ENCODE results near the gene CNBP.

DNA sequence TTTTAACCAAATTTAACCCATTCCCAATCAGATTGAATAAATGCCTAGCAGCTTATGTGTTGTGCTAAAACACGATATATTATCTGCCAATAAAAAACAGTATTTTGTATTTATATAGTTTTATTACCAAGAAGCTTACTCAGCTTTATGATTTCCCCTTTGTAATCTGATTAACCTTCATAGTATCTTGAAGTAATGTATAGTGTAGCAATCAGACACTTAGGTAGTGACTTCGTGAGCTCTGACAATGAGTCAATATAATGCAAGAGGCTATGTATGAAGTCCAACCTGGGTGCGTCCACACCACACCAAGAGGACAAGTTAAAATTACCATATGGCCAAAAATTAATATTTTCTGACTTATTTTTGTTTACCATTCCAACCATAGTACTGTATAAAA is 2.1 kb upstream of the CNBP start:
- TF ChIP-seq, protein P1, sequence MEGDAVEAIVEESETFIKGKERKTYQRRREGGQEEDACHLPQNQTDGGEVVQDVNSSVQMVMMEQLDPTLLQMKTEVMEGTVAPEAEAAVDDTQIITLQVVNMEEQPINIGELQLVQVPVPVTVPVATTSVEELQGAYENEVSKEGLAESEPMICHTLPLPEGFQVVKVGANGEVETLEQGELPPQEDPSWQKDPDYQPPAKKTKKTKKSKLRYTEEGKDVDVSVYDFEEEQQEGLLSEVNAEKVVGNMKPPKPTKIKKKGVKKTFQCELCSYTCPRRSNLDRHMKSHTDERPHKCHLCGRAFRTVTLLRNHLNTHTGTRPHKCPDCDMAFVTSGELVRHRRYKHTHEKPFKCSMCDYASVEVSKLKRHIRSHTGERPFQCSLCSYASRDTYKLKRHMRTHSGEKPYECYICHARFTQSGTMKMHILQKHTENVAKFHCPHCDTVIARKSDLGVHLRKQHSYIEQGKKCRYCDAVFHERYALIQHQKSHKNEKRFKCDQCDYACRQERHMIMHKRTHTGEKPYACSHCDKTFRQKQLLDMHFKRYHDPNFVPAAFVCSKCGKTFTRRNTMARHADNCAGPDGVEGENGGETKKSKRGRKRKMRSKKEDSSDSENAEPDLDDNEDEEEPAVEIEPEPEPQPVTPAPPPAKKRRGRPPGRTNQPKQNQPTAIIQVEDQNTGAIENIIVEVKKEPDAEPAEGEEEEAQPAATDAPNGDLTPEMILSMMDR (conservative IDR thresholded peaks at IDR 0.05; ENCODE audit: low read depth in 2 of 2), result no peak
- TF ChIP-seq, protein P2, sequence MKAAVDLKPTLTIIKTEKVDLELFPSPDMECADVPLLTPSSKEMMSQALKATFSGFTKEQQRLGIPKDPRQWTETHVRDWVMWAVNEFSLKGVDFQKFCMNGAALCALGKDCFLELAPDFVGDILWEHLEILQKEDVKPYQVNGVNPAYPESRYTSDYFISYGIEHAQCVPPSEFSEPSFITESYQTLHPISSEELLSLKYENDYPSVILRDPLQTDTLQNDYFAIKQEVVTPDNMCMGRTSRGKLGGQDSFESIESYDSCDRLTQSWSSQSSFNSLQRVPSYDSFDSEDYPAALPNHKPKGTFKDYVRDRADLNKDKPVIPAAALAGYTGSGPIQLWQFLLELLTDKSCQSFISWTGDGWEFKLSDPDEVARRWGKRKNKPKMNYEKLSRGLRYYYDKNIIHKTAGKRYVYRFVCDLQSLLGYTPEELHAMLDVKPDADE (IDR thresholded peaks at IDR 0.05), result no peak
- no peak for TF ChIP-seq CREB1 (CRISPR knock-in tag; IDR thresholded peaks at IDR 0.05; ENCODE audit: low read depth)
- no peak for TF ChIP-seq EZH2 (IDR thresholded peaks at IDR 0.05; ENCODE audit: low read depth, unreplicated experiment)
- TF ChIP-seq, protein P3, sequence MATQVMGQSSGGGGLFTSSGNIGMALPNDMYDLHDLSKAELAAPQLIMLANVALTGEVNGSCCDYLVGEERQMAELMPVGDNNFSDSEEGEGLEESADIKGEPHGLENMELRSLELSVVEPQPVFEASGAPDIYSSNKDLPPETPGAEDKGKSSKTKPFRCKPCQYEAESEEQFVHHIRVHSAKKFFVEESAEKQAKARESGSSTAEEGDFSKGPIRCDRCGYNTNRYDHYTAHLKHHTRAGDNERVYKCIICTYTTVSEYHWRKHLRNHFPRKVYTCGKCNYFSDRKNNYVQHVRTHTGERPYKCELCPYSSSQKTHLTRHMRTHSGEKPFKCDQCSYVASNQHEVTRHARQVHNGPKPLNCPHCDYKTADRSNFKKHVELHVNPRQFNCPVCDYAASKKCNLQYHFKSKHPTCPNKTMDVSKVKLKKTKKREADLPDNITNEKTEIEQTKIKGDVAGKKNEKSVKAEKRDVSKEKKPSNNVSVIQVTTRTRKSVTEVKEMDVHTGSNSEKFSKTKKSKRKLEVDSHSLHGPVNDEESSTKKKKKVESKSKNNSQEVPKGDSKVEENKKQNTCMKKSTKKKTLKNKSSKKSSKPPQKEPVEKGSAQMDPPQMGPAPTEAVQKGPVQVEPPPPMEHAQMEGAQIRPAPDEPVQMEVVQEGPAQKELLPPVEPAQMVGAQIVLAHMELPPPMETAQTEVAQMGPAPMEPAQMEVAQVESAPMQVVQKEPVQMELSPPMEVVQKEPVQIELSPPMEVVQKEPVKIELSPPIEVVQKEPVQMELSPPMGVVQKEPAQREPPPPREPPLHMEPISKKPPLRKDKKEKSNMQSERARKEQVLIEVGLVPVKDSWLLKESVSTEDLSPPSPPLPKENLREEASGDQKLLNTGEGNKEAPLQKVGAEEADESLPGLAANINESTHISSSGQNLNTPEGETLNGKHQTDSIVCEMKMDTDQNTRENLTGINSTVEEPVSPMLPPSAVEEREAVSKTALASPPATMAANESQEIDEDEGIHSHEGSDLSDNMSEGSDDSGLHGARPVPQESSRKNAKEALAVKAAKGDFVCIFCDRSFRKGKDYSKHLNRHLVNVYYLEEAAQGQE (IDR thresholded peaks at IDR 0.05; ENCODE audit: unreplicated experiment), result no peak
- no peak for TF ChIP-seq JUNB (IDR thresholded peaks at IDR 0.05; ENCODE audit: unreplicated experiment)
